ENCODE measurements around the gene TENM4.
A peak's percentile ranks its signal among the peaks of the same experiment; 100 is the strongest.

The TENM4 gene

DNA sequence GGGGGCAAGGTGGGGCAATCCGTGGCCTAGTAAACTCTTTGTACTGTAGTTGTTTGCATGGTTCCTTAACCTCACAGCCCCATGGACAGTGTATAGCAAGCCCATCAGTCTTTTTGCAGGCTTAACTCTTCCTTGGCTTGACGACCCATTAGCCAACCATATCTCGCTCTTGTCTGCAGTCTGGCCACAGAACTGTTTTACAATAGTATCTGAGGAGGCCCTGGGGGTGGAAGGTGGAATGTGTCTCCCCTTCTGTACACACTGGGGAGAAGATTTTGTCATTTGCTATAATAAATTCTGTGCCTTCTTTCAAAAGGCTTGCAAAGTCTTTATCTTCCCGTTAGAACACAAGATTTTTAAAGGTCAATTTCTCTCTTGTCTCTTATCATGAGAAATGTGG is 675.9 kb downstream of the TENM4 start:
- DNase-seq = no peak

DNA sequence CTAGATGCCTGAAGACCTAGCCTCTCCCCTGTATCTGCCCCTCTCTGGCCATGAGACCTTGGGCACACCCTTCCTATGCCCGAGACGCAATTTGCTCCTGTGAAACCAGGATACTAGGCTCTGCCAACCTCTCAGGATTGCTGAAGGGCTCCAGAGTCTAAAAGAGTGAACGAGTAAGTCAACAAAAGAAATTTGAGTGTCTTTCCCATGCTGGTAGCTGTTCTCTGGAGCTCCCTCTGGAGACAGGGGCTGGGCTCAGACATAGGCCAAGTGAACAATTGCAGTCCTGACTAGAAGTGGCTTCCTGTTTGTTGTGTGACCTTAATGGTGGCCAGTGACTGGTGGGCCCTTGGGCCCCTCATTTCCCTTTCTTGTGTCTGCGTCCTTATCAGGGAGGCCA is 677.2 kb downstream of the TENM4 start:
- no peak for DNase-seq

DNA sequence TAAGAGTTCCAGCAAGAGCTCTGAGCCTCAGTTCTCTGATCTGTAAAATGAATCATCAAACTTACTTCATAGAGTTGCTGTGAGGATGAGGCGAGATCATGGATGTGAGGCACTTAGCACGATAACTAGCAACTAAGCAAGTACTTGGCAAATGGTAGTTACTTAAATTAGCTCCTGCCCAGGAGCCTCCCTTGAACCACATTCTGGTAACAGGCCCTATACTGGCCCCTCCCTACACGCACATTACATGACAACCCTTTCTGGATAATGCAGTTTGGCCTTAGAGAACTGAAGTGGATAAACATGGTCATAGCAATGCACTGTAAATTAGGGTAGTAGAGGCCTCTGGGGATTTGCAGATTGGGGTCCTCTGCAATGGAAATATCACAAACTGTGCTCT is 678.7 kb downstream of the TENM4 start:
- DNase-seq = no peak

DNA sequence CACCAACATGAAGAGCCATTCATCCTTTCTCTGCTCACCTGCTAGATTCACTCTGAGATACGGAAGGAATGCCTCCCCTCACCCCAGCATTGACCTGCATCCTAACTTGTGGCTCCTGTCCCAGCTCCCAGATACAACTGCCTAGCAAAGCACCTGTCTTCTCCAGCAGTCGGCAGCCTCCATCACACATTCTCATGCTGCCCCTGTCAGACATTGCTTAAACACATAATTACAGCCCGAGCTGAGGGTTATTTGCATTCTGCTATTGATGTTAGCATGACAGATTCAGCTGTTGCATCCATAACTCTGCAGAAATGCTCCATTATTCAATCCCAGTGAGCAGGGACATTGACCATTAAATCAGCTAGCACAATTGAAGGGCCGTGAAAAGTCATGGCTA is 681.8 kb downstream of the TENM4 start:
- DNase-seq = no peak

DNA sequence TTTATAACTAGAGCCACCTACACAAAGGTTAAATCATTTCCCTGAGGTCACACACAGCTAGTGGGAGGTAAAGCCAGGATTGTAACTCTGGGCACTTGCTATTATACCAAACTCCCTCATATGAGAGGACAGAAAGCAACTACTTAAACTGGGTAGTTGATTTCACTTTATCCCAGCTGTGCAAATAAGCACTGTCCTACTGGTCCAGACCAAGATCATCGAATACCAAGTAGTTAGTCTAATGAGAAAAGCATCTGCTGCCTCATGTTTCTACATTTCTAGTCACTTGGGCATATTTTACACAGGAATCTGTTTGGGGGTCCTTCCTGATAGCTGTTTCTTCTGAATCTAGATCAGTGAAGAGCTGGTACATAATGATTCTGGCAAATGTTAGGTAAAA is 687.5 kb downstream of the TENM4 start:
- DNase-seq = no peak

DNA sequence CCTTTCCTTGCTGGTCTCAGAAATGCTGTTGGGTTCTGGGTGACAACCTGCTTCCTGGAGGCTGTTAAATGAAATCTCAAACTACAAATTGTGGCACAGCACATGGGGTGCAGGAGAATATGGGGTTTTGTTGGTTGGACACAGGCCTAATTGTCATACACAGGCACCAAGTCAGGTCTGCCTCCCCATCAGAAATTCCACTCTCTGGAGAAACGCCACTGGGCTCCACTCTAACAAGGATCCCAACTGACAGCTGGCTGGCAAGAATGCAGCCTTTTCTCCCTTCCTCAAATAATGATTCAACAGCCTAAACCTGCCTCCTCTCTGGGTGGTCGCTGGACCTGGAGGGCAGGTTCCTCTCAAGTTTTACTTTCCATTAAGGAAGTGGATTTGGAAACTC is 688.3 kb downstream of the TENM4 start:
- no peak for DNase-seq

DNA sequence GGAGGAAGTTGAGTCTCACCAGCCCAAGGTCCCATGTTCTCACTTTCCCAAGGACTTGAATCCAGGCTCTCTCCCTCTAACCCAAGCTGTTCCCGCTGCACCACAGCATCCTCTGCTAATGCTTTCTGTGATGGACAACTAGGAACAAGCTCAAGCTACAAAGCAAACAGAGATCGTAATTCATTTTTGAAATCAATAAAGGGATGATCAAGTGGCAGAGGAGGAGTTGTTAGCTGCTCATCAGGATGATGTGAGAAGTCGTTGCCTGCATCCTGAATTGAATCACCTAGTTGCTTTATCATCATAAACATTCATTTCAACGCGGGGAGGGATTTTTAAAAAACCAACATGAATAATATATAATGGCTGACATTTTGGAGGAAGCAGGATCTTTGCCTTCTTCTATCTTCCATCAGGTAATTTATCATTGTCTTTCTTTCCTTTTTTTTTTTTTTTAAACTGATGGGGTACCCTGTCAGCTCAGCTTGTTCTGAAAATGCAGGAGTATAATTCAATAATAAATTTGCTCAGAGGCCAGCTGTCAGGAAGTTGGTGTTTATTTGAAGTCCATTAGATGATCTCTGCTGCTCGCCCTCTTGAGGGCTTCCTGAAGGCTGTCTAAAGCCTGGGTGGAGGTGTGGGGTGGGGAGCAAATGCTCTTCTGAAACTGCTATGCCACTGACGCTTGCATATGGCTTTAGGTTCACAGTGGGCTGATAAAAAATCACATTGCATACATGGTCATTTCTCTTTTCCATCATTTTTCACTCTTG is 691.7 kb downstream of the TENM4 start:
- DNase-seq = no peak

DNA sequence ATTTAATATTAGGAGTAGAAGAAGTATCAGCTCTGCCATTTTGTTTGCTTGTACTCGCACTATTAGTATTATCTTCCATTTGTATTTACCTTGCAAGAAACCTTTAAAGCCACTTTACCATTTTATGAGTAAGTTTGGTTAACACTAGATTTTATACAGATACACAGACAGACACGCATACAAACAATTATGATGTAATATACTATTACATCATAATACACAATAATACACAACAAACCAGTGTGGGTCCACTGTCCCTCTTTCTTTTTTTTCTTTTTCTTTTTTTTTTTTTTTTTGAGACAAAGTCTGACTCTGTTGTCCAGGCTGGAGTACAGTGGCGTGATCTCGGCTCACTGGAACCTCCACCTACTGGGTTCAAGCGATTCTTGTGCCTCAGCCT is 695.9 kb downstream of the TENM4 start:
- no peak for DNase-seq

DNA sequence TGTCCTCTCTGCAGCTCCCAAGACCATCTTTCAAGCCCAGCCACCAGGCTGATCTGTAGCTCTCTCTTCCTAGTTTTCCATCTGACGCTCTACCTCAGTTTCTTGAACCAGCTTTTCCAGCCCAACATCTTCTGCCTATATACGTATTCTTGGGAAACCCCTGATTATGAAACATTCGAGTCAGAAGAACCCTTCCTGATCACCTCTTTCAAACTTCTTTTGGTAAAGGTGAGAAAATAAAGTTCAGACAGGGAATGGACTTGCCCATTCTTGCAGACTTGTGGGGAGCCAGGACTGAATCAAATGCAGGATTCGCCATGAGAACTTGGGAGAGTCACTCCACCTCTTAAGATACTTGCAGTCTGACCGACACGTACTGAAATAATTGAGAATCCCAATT is 696.6 kb downstream of the TENM4 start:
- no peak for DNase-seq

DNA sequence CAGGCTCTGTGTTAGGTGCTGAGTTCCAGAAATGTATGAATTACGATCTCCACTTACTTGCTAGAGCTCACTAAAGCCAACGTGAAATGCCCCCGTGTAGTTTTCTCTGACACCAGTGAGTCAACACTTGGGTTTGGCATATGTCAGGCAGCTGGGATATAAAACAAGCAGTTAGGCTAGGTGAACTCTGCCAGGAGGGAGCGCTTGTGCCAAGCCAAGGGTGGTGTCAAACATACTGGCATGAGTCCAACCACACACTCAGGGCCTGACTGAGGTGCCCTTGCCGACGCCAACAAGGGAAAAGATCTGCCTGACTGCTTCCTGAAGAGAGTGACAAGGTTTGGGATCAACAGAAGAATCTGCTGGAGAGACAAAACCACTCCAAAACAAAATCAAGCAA is 698.4 kb downstream of the TENM4 start:
- DNase-seq = peak in 19 of 56 donors; percentile 4 to 55 (median 16)

DNA sequence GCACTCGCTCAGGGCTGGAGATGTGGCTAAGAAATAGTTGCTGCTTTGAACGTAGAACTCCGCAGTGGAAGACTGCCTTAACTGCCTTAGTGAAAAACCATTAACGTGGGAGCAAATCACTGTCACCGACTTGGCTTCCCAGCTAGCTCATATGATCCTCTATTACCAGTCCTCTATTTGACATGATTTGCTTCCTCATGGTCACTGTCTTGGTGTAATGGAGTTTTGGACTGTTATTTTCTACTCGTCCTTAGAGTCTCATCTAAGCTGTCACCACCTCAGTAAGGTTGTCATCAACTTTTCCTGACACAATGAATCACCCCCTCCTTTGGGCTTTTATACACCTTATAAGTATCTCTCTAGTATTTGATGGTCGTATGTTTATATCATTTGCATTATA is 699.1 kb downstream of the TENM4 start:
- no peak for DNase-seq

DNA sequence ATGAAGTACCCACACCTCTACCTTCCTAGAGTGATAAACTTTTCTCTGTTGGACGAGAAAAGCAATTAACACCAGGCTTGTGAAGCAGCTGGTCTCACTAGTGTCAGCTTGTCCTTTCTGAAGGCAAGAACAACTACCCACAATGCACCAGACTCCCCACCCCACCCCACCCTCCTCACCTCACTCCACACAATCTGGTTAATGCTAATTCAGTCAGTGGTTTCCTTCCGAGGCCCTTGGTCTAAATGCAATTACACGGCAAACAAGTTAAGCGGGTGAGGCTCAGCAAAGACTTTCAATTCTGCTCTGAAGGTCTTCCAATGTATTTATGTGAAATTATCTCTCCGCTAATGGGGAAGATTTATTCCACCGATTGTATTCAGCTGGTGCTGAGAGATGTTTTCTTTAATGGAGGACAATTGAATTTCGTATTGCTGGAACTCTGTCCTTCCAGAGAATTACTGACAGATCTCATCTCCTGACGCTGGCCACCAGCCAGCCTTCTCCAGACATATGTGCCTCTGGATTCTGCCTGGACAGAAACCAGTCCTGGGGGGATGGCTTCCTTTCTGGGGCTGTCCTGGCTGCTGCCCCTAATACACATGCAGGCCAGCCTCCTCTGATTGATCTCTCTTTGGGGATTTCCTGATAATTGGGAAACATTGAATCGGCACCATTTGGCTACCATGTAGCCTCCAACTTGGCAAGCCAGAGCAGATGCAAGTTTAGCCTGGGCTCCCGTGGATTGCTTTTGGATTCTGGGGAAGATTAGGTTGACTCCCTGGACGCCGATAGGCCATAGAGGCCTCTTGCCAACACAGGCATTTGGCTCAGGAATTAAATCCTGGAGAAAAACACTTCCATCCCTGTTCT is 700.4 kb downstream of the TENM4 start:
- DNase-seq = peak in 1 of 56 donors; percentile 4

DNA sequence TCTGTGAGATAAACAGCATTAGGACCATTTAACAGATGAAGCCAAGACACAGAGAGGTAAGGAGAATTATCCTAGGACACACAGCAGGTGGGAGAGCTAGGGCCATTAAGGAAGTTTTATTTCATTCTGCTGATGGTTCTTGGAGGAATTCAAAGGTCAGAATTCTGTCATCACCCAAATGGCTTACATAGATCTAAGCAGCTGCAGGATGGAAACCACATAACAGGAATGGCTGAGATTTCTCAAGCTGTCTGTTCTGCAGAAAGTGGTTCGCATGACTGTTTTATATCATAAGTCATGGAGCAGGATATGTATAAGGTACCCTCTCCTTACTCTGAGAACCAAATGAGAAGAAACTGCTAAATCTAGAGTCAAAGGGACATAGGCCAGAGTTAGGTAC is 702.9 kb downstream of the TENM4 start:
- no peak for DNase-seq

DNA sequence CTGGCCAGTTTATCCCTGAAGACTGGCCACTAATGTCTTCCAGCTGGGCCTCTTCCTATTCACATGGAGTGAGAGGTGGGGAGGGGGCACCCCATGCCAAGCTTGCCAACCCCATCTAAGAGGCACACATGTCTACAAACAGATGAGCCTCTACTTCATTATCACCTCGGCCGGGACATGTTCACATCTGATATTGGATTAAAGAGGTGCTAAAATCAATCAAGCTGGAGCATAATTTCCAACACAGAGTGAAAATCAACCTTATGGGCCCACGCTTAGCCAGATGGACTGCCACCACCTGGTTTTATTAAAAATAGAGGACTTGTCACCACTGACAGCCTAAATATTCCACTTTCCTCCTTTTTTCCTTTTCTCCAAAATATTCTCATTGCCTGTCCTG is 703.5 kb downstream of the TENM4 start:
- DNase-seq = peak in 3 of 56 donors; percentile 5 to 14 (median 8)

DNA sequence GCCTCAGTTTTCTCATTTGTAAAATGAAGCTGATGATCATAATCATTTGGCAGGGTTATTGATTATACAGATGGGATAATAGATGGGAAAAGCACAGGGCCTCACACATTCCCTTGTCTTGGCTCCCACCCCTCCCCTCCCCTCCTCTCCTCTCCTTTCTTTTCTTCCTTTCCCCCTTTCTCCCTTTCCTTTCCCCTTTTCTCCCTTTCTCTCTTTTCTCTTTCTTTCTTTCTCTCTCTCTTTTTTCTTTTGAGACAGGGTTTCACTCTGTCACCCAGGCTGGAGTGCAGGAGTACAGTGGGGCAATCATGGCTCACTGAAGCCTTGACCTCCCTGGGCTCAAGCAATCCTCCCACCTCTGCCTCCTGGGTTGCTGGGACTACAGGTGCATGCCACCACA is 705.1 kb downstream of the TENM4 start:
- DNase-seq = no peak

DNA sequence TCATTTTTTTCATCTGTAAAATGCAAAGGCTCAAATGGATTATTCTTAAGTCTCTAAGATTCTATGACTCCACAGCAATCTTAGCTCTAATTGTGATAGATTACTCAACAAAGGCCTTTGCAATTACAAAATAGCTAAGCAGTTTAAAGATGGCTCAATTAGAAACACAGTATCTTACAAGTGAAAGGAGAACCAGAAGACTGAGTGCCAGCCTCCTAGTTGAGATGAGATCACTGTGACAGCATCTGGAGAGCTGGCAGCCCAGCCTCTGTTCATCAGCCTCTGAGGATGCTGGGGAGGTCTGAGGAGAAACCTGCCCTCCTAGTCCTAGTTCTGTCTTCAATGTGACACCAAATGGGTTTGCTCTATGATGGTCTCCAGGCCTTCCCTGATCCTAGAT is 707.8 kb downstream of the TENM4 start:
- no peak for DNase-seq

DNA sequence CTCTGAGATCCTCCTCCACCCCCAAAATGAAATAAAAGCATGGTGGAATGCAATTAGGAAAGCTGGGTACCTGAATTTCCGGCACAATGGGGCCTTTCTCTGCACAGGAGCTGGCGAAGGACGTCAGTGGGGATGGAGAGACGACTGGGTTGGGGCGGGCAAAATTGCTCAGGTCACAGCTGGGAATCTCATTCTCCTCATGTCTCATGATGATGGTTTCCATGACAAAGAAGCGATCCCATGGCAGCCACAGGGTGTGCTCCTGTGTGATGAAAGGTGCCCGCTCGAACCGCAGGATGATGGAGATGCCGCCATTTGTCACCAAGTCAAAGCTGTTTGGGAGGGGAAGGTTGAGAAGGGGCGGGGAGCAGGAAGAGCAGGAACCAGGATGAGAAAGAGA is 708.6 kb downstream of the TENM4 start:
- DNase-seq = no peak

DNA sequence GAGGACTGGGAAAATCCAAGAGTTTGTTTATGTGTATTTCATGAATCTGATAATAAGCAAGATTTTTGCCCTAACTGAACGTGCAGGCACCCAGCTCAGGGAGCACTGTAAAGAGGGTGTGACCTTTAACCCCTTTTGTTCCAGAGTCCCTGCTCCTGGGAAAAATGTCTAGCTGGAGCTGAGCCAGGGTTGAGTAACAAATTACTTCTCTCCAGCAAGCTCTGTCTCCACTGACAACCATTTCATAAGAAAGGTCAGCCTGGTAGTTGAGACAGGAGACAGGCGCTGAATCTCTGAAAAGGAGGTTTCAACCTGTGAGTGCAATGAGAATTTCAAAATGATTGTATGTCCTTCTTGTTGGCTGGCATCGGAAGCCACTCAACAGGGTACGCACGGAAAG is 709.8 kb downstream of the TENM4 start:
- DNase-seq = no peak

DNA sequence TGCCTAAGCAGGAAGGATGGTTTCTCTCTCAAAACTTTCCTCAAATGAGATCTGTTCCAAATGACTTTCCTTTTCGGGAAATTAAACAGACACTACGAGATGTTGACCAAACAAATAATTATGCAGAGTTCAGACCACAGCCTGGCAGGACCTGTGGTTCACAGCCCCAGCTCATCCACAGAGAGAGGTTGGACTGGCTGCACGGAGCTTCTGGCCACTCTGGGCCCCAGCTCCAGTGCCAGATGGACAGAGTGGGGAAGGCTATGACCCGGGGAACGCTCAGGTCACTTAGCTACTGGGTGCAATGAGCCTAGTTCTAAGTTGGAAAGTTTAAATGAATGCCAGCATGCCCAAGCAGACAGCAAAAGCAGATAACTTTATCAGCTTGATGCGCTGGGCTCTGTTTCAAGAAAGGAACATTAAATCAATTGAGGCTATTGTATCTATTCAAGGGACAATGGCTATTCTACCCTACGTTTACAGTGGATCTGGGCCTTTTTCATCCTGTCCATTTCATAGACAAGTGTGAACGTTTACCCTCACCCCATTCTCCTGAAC is 710.5 kb downstream of the TENM4 start:
- DNase-seq = no peak

DNA sequence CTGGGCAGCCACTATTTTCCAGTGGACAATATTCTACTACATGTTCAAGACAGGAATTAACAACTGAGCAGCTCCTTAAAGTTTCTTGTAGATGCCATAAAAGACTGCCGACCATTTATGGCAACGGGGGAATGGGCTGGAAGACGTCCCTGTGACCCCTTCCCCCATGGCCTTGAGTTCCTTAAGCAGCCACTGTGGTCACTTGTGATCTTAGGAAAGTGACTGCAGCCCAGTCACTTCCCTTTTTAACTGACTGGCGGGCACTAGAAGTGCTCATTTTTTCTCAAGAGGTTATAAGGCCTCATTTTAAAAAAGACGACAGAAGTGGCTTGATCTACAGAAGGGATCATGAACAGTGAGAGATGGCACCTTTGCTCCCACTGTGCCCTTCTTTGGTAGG is 713.0 kb downstream of the TENM4 start:
- DNase-seq = peak in 1 of 56 donors; percentile 19

DNA sequence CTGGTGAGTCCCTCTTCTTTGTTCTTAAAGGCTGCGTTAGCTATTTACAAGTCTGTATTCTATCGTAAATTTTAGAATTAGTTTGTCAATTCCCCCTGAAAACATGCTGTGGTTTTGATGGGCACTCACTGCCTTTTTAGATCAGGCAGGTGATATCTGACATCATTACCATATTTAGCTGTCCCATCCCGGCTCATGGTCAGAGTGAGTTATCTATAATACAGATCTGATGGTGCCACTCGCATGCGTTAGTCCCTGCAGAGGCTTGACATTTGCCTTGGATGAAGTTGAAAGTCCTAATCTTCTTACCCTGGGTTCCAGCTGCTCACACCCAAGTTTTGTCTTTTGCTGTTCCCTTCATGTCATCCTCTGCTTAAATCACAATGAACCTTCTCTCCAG is 715.6 kb downstream of the TENM4 start:
- DNase-seq = no peak

DNA sequence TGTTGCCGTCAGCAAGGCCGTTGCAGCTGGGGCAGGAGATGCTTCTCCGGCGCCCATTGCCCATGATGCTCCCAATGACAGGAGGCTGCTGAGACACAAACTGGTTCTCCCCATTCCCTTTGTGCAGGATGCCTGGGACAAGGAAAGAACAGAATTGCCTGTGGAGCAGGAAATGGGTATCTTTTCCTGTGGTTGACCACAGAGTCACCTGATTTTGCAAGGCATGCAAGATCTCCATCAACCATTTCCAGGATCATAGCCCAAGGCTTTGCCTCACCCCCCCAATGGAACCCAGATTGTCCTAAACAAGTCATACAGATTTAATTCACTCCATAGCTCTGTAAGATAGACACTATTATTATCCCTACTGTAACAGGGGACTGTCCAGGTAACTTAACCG is 718.0 kb downstream of the TENM4 start:
- no peak for DNase-seq

Measured in amygdala (tissue), 56 donors.